NOMO-1 treated with DMSO at 0.1 percent for 48 hours (cell line): ENCODE measurements around the gene PLCB3.
A peak's percentile ranks its signal among the peaks of the same experiment; 100 is the strongest.

Experiments used
- DNase-seq: peaks from one replicate; lab custom pipeline; 2025; ENCODE audit not compliant: unreplicated experiment; lab: John Stamatoyannopoulos, UW

The PLCB3 gene

GRCh38 chr11:64251016-64251752 is at the start of gene PLCB3:
Gene PLCB3, plus strand, starts transcription at chr11:64251530. Its CDS starts 120 bp downstream, at chr11:64251650.
- DNase-seq = peak; percentile 18

- no peak for DNase-seq
Observed at GRCh38 chr11:64201543-64201942, 49.8 kb upstream of the PLCB3 start.

- DNase-seq = no peak
Observed at GRCh38 chr11:64202992-64203391, 48.3 kb upstream of the PLCB3 start.

GRCh38 chr11:64203421-64204079 is 47.8 kb upstream of the PLCB3 start:
- no peak for DNase-seq

GRCh38 chr11:64204080-64204440 is 47.3 kb upstream of the PLCB3 start:
- no peak for DNase-seq

- DNase-seq = peak; percentile 83
Observed at GRCh38 chr11:64204464-64204989, 46.8 kb upstream of the PLCB3 start.

DNA sequence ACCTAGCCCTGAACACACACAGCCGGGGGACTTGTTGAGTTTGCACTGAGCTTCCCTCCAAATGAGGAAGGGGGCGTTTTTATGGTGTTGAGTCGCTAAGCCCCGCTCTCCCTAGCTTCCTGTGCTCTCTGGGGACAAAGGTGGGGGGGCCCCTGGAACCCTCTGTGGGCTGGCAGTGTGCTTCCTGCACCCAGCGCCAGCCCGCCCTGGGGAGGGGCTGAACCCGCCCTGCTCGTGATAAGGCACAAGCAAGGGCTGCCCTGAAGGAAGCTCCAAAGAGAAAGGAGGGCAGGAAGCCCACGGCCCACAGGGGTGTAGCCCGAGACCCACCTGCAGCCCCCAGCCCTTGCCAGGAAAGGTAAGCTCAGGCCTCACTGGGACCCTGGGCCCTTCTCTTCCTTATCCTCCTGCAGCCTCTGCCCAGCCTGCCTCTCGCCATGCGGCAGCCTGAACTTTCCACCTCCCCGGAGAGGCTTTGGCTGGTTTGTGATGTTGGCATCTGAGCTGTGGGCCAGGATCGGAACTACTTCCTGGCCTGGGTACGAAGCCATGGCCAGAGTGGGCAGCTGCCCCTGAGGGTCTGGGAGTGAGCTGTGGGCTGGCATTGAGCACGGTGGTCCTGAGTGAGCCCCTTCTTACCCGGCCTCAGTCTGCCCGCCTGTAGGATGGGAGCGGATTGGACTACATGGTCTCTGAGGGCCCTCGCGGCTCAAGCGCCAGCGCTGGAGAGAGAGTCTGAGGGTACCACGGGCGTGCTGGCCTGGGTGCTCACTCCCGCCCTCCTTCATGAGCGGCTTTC is 44.7 kb upstream of the PLCB3 start, which contains the start of gene FERMT3:
FERMT3 (plus strand) TSS at position 265 of the 799 bp plus-strand sequence. CDS start 644 bp downstream, outside the sequence.
- DNase-seq = peak; percentile 52

- peak; percentile 90 for DNase-seq
Observed at GRCh38 chr11:64207256-64208085, 43.9 kb upstream of the PLCB3 start.

DNA sequence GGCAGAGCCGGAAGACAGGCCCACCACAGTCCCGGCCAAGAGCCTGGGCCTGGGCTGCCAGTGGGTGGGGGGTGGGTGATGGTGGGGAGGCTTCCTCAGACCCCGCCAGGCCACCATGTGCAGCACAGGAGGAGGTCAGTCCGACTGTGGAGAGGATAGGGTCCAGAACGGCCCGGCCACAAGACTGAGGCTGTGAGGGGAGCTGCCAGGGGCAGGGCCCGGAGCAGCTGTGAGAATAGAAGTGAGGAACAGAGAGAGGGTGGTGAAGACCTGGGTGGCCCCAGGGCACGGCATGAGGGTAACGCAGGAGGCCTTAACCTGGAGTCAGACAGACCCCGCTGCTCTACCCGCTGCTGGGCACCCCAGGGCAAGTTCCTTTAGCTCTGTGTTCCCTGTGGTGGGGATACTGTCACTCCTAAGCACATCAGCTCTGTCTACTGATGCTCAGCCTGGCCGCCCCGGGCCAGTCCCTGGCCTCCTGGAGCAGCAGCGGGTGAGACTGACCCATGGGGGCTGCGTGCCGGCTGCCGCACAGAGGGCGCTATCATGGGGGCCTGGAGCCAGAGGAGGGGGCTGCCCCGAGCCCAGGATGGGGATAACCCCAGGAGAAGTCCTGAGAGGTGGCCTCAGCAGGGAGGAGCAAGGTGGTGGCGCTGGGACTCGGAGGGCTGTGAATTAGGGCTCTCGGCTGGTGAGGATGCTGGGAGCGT is 43.1 kb upstream of the PLCB3 start:
- DNase-seq = no peak

GRCh38 chr11:64208796-64209562 is 42.4 kb upstream of the PLCB3 start:
- no peak for DNase-seq

DNA sequence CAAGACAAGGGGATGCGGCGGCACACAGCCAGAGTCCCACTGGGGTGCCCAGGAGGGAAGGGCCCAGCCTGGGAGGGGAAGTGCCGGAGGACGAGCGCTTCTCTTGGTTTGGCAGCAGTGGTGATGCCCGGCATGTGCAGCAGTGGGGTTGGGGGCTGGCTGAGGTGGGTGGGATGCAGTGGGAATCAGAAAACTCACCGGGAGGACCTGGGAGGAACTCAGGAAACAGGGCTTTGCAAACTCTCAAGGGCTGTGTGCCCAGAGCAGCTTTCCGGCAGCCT is 41.8 kb upstream of the PLCB3 start:
- DNase-seq = no peak

DNA sequence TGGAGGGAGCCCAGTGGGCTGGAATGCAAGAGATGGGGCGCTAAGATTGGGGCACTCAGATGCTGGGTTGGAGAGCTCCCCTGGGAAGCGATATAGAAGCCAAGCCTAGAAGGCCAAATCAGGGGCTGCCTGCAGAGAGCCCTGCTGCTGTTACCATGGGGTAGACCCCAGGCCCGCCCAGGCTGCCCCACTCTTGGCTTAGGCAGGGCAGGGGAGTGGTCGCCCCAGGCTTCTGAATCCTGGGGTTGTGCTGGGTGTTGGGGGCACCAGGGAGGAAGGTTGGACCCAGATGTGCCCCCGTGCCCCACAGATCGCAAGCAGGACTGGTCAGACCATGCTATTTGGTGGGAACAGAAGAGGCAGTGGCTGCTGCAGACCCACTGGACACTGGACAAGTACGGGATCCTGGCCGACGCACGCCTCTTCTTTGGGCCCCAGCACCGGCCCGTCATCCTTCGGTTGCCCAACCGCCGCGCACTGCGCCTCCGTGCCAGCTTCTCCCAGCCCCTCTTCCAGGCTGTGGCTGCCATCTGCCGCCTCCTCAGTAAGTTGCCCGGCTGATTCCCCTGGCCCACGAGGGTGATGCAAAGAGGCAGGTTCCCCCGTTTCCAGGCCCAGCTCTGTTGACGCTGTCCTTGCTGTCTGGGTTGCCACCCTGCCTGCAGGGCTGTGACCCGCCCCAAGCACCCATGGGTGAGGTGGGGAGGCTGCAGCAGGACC is 40.9 kb upstream of the PLCB3 start:
- no peak for DNase-seq

- DNase-seq = no peak
Observed at GRCh38 chr11:64211181-64211872, 40.0 kb upstream of the PLCB3 start.

- no peak for DNase-seq
Observed at GRCh38 chr11:64216879-64217278, 34.5 kb upstream of the PLCB3 start.

- no peak for DNase-seq
Observed at GRCh38 chr11:64218628-64219353, 32.5 kb upstream of the PLCB3 start.

DNA sequence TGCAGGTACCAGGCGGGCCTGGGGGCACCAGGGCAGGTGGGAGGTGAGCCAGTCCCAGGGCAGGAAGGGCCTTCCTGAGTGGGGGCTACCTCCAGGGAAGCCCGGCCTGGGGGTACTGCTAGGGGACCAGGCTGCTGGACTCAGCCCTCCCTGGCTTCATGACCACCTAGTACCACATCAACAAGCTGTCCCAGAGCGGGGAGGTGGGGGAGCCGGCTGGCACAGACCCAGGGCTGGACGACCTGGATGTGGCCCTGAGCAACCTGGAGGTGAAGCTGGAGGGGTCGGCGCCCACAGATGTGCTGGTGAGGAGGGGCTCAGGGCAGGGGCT is 32.0 kb upstream of the PLCB3 start:
- DNase-seq = no peak

DNA sequence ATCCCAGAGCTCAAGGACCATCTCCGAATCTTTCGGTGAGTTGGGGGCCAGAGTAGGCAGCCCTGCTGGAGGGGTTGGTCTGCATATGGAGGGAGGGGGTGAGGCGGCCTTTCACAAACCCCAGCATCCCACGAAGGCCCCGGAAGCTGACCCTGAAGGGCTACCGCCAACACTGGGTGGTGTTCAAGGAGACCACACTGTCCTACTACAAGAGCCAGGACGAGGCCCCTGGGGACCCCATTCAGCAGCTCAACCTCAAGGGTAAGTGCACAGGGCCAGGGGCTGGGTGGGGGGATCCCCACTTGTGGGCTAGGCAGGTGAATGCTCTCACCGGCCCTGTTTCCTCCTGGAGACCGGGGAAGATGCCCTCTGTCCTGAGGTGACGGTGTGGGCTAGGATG is 31.6 kb upstream of the PLCB3 start:
- no peak for DNase-seq

- DNase-seq = no peak
Observed at GRCh38 chr11:64220271-64220670, 31.1 kb upstream of the PLCB3 start.
